Measurements from ENCODE around the gene HLX. TPM values are rescaled to one million over a fixed set of nuclear protein-coding genes. Genes with fewer than 3 reads are reported as not detected.

Gene HLX
- total and polyA plus RNA-seq, 2 of the 13 experiments (the other 11 are each of a cell fraction or from before 2014, with no cell fraction given): 0.30 to 0.35 TPM

GRCh38 chr1:220915117-220915440 lies 35.8 kb downstream of the HLX start:
- H3K9me3 ChIP-seq (ENCODE audit: low read length): no peaks in the 10 kb centered on the region
- intact Hi-C loops (cut with micrococcal nuclease; ENCODE audit: unreplicated experiment): no loop called here
- H4K20me1 ChIP-seq (ENCODE audit: insufficient read depth, low read length): no peaks in the 10 kb centered on the region
- POLR2A ChIA-PET: no interaction called here
- no peak for ATAC-seq
- H3K4me1 ChIP-seq (ENCODE audit: insufficient read depth, low read length): peaks cover 26% of the 10 kb centered on the region
- FAIRE-seq: no peak
- TF ChIP-seq GATAD1 (CRISPR knock-in tag; IDR thresholded peaks at IDR 0.05) (no peak), CSRNP2 (CRISPR knock-in tag; conservative IDR thresholded peaks at IDR 0.05; ENCODE audit: low read depth) (no peak), SALL1 (CRISPR knock-in tag; IDR thresholded peaks at IDR 0.05) (no peak), CHD2 (IDR thresholded peaks at IDR 0.05; ENCODE audit: low read depth, low read length) (no peak), ZNF331 (CRISPR knock-in tag; IDR thresholded peaks at IDR 0.05) (no peak), ZSCAN12 (CRISPR knock-in tag; IDR thresholded peaks at IDR 0.05) (no peak), NFE2 (CRISPR knock-in tag; IDR thresholded peaks at IDR 0.05) (no peak), ZKSCAN5 (CRISPR knock-in tag; IDR thresholded peaks at IDR 0.05) (no peak), FOXP1 (IDR thresholded peaks at IDR 0.05) (no peak), FOXP1 (CRISPR knock-in tag; IDR thresholded peaks at IDR 0.05) (no peak), KDM6A (CRISPR knock-in tag; IDR thresholded peaks at IDR 0.05; ENCODE audit: low read depth) (no peak), CSRNP1 (CRISPR knock-in tag; IDR thresholded peaks at IDR 0.05) (no peak), JUND (CRISPR knock-in tag; IDR thresholded peaks at IDR 0.05) (no peak), NR1H2 (CRISPR knock-in tag; IDR thresholded peaks at IDR 0.05; ENCODE audit: borderline replicate concordance, low read depth) (no peak), RCOR2 (CRISPR knock-in tag; IDR thresholded peaks at IDR 0.05) (no peak), ZZZ3 (CRISPR knock-in tag; IDR thresholded peaks at IDR 0.05; ENCODE audit: borderline replicate concordance) (no peak)
- no peak overlapping the region for H3K4me2 ChIP-seq (ENCODE audit: low read depth, low read length)
- H3K9ac ChIP-seq (ENCODE audit: insufficient read depth, low read depth, low read length): no peak overlapping the region
- H3K27me3 ChIP-seq (ENCODE audit: control insufficient read depth in 1 of 2, insufficient read depth in 2 of 2, low read length in 2 of 2): peaks cover 0 to 5% of the 10 kb centered on the region in 2 experiments; a peak in 1 of 5 replicates
- CTCF ChIA-PET (ENCODE audit: low intra/inter-chr PET ratio, low total read pairs): no interaction called here
- H3K27ac ChIP-seq (ENCODE audit: extremely low read length, insufficient read depth, low read length): no peak overlapping the region
- H3K36me3 ChIP-seq (replicated peaks in 1 of 2; ENCODE audit: control insufficient read depth in 1 of 2, insufficient read depth in 2 of 2, low read length in 2 of 2): no peaks in the 10 kb centered on the region
- H3K4me3 ChIP-seq (replicated peaks in 1 of 3; ENCODE audit: insufficient read depth in 1 of 3, low read depth in 2 of 3, low read length in 3 of 3): no peak overlapping the region
- BruUV-seq (replicated peaks): no TSS peak
- no peaks in the 10 kb centered on the region for H3K79me2 ChIP-seq (ENCODE audit: insufficient read depth, low read length)
- 40% methylated on average over 4 of the region's 4 CpGs for WGBS (ENCODE audit: low lambda C conversion rate)
- no peak overlapping the region for H2AFZ ChIP-seq (ENCODE audit: low read length)
- DNase-seq (ENCODE audit: low spot score): no peak
- in situ Hi-C loops (cut with HindIII; ENCODE audit: extremely low pct_ligation_motif_present, low pct_unique_long_range_greater_than_20kb): no loop called here

Data from HepG2 (cell line).